K562 (cell line): Measurements from ENCODE around the gene ITGBL1.

Experiments
- GTF2F1 ChIP-seq: IDR thresholded peaks from 2 replicates; pipeline ENCODE4 v1.6.1; 2011; ENCODE audit warnings: low read depth, low read length, improper control_type of control experiment
- NFE2L1 ChIP-seq: fragments of 450-650 bp; IDR thresholded peaks from 2 replicates; pipeline ENCODE4 v1.6.1; 2016; ENCODE audit warnings: missing genetic modification characterization, low read depth, mild to moderate bottlenecking, missing compliant biosample characterization, moderate library complexity, borderline replicate concordance
- NR2F6 ChIP-seq: fragments of 450-650 bp; formaldehyde crosslinking; IDR thresholded peaks from 2 replicates; pipeline ENCODE4 v1.4.0; 2020; ENCODE audit warnings: mild to moderate bottlenecking
- NRF1 ChIP-seq, 2 experiments: fragments of 450-650 bp; IDR thresholded peaks in 1 of 2; conservative IDR thresholded peaks in 1 of 2; 2 replicates each; pipeline ENCODE4 v1.6.1; 2014; ENCODE audit warnings: mild to moderate bottlenecking in 2 of 2
- POLR2A ChIP-seq: fragments of 450-650 bp; conservative IDR thresholded peaks from 2 replicates; pipeline ENCODE4 v1.6.1; 2016
- RCOR1 ChIP-seq, 2 experiments: IDR thresholded peaks; 2 replicates each; pipeline ENCODE4 v1.6.1; 2012; ENCODE audit warnings: low read depth in 2 of 2, low read length in 2 of 2, borderline replicate concordance in 1 of 2, improper control_type of control experiment in 1 of 2
- TAF1 ChIP-seq: IDR thresholded peaks from 2 replicates; pipeline ENCODE4 v1.6.1; 2011; ENCODE audit warnings: mild to moderate bottlenecking, low read length, moderate library complexity; ENCODE audit not compliant: insufficient read depth, control insufficient read depth, severe bottlenecking; ENCODE audit errors: extremely low read depth
- THAP7 ChIP-seq: fragments of 250-450 bp; sonication (Bioruptor Pico); IDR thresholded peaks from 2 replicates; pipeline ENCODE4 v1.5.0; 2021
- TF ChIP-seq, protein P1 (sequence below): conservative IDR thresholded peaks from 2 replicates; pipeline ENCODE4 v1.6.1; 2011; ENCODE audit warnings: low read depth, mild to moderate bottlenecking, low read length; ENCODE audit not compliant: control insufficient read depth

DNA sequence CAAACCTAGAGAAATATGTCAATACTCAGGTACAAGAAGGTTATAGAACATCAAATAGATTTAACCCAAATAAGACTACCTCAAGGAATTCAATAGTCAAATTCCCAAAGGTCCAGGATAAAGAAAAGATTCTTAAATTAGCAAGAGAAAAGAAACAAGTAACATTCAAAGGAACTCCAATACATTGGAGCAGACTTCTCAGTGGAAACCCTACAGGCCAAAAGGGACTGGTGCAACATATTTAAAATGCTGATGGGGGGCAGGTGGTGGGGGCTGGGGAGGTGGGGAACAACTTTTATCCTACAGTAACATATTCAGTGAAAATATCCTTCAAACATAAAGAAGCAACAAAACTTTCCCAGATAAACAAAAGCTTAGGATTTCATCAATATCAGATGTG is 23.1 kb downstream of the ITGBL1 start:
- no peak for TF ChIP-seq POLR2A
- TF ChIP-seq THAP7 (CRISPR knock-in tag): no peak
- TF ChIP-seq RCOR1 (IDR thresholded peaks at IDR 0.05; ENCODE audit: borderline replicate concordance in 1 of 2, low read depth in 2 of 2, low read length in 2 of 2): no peak
- TF ChIP-seq TAF1: no peak
- no peak for TF ChIP-seq NRF1 (conservative IDR thresholded peaks at IDR 0.05 in 1 of 2, IDR thresholded peaks at IDR 0.05 in 1 of 2)
- TF ChIP-seq, protein P1, sequence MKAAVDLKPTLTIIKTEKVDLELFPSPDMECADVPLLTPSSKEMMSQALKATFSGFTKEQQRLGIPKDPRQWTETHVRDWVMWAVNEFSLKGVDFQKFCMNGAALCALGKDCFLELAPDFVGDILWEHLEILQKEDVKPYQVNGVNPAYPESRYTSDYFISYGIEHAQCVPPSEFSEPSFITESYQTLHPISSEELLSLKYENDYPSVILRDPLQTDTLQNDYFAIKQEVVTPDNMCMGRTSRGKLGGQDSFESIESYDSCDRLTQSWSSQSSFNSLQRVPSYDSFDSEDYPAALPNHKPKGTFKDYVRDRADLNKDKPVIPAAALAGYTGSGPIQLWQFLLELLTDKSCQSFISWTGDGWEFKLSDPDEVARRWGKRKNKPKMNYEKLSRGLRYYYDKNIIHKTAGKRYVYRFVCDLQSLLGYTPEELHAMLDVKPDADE: no peak
- TF ChIP-seq GTF2F1: no peak
- TF ChIP-seq NR2F6 (CRISPR knock-in tag): no peak
- no peak for TF ChIP-seq NFE2L1
